ENCODE measurements around the gene SSH2. TPM values are rescaled to one million over a fixed set of nuclear protein-coding genes. Genes with fewer than 3 reads are reported as not detected.

SSH2 gene
- total RNA-seq, 1 experiment from 2014 or later: 8.5 TPM

- no peaks in the 10 kb centered on the region for H3K79me2 ChIP-seq (ENCODE audit: low read length)
- no peaks in the 10 kb centered on the region for H4K20me1 ChIP-seq (ENCODE audit: low read length)
- CTCF ChIA-PET: interaction anchor here (0.5 to 1.6 kb wide), 6 partner anchors 29 to 162 kb away, joined by 3 to 38 read pairs (median 4); no protein-coding TSS in a partner anchor
- H3F3A ChIP-seq (ENCODE audit: low read length, unreplicated experiment): no peaks in the 10 kb centered on the region
- H3K4me2 ChIP-seq (ENCODE audit: low read length): no peak overlapping the region
- TF ChIP-seq CTCF (conservative IDR thresholded peaks at IDR 0.05; ENCODE audit: low read depth, low read length) (peak; percentile 76), EZH2phosphoT487 (IDR thresholded peaks at IDR 0.05; ENCODE audit: borderline replicate concordance, low read length) (no peak), EZH2 (IDR thresholded peaks at IDR 0.05; ENCODE audit: low read length, unreplicated experiment) (no peak)
- no TSS peak for BruUV-seq (replicated peaks)
- no peaks in the 10 kb centered on the region for H3K36me3 ChIP-seq (ENCODE audit: low read depth, low read length)
- no peak overlapping the region for H3K4me3 ChIP-seq (ENCODE audit: low read length)
- H2AFZ ChIP-seq (ENCODE audit: low read length): no peak overlapping the region
- H3K9me2 ChIP-seq (replicated peaks; ENCODE audit: low read length): no peaks in the 10 kb centered on the region
- peak; percentile 56 for DNase-seq
- ATAC-seq: peak; percentile 92
- POLR2A ChIA-PET (ENCODE audit: unreplicated experiment): no interaction called here
- H3K27me3 ChIP-seq (ENCODE audit: low read length): no peaks in the 10 kb centered on the region
- H3K27ac ChIP-seq (ENCODE audit: low read length): no peak overlapping the region
- intact Hi-C loops (cut with micrococcal nuclease): loop anchor here (1.0 kb wide), 1 partner anchor 140 kb away; no protein-coding TSS in a partner anchor
- no peaks in the 10 kb centered on the region for H3K9me3 ChIP-seq (ENCODE audit: low read length)
- no peak overlapping the region for H3K9ac ChIP-seq (ENCODE audit: low read length)
- no peaks in the 10 kb centered on the region for H3K4me1 ChIP-seq (ENCODE audit: insufficient read depth, low read length)
These were observed 150.8 kb downstream of the SSH2 start for GRCh38 chr17:29778956-29779811.

- Histone ChIP-seq H3K9me3 (ENCODE audit: low read length) (no peaks in the 10 kb centered on the region), H4K20me1 (ENCODE audit: low read length) (no peaks in the 10 kb centered on the region), H3K27me3 (ENCODE audit: low read length) (no peaks in the 10 kb centered on the region), H3F3A (ENCODE audit: low read length, unreplicated experiment) (no peaks in the 10 kb centered on the region), H3K9ac (ENCODE audit: low read length) (no peak overlapping the region), H3K9me2 (replicated peaks; ENCODE audit: low read length) (no peaks in the 10 kb centered on the region), H2AFZ (ENCODE audit: low read length) (no peak overlapping the region), H3K4me2 (ENCODE audit: low read length) (no peak overlapping the region), H3K79me2 (ENCODE audit: low read length) (no peaks in the 10 kb centered on the region), H3K4me3 (ENCODE audit: low read length) (no peak overlapping the region), H3K27ac (ENCODE audit: low read length) (no peak overlapping the region), H3K4me1 (ENCODE audit: insufficient read depth, low read length) (no peaks in the 10 kb centered on the region), H3K36me3 (ENCODE audit: low read depth, low read length) (no peaks in the 10 kb centered on the region)
- ChIA-PET POLR2A (ENCODE audit: unreplicated experiment) (no interaction called here), CTCF (no interaction called here)
- DNase-seq: no peak
- TF ChIP-seq CTCF (conservative IDR thresholded peaks at IDR 0.05; ENCODE audit: low read depth, low read length) (no peak), EZH2 (IDR thresholded peaks at IDR 0.05; ENCODE audit: low read length, unreplicated experiment) (no peak), EZH2phosphoT487 (IDR thresholded peaks at IDR 0.05; ENCODE audit: borderline replicate concordance, low read length) (no peak)
- BruUV-seq (replicated peaks): no TSS peak
- ATAC-seq: no peak
- intact Hi-C loops (cut with micrococcal nuclease): no loop called here
These were observed 152.4 kb downstream of the SSH2 start for GRCh38 chr17:29777663-29778062.

GRCh38 chr17:29776026-29776425 lies 154.0 kb downstream of the SSH2 start:
- no peaks in the 10 kb centered on the region for H3K36me3 ChIP-seq (ENCODE audit: low read depth, low read length)
- no peaks in the 10 kb centered on the region for H3K79me2 ChIP-seq (ENCODE audit: low read length)
- no peak overlapping the region for H3K27ac ChIP-seq (ENCODE audit: low read length)
- H4K20me1 ChIP-seq (ENCODE audit: low read length): no peaks in the 10 kb centered on the region
- no peaks in the 10 kb centered on the region for H3F3A ChIP-seq (ENCODE audit: low read length, unreplicated experiment)
- H3K9me3 ChIP-seq (ENCODE audit: low read length): no peaks in the 10 kb centered on the region
- ChIA-PET CTCF (no interaction called here), POLR2A (ENCODE audit: unreplicated experiment) (no interaction called here)
- TF ChIP-seq EZH2 (IDR thresholded peaks at IDR 0.05; ENCODE audit: low read length, unreplicated experiment) (no peak), CTCF (conservative IDR thresholded peaks at IDR 0.05; ENCODE audit: low read depth, low read length) (no peak), EZH2phosphoT487 (IDR thresholded peaks at IDR 0.05; ENCODE audit: borderline replicate concordance, low read length) (no peak)
- H3K27me3 ChIP-seq (ENCODE audit: low read length): no peaks in the 10 kb centered on the region
- no peaks in the 10 kb centered on the region for H3K4me1 ChIP-seq (ENCODE audit: insufficient read depth, low read length)
- BruUV-seq (replicated peaks): no TSS peak
- H3K9me2 ChIP-seq (replicated peaks; ENCODE audit: low read length): no peaks in the 10 kb centered on the region
- no peak overlapping the region for H3K4me2 ChIP-seq (ENCODE audit: low read length)
- ATAC-seq (no peak), DNase-seq (no peak)
- H3K4me3 ChIP-seq (ENCODE audit: low read length): no peak overlapping the region
- no peak overlapping the region for H2AFZ ChIP-seq (ENCODE audit: low read length)
- no peak overlapping the region for H3K9ac ChIP-seq (ENCODE audit: low read length)
- intact Hi-C loops (cut with micrococcal nuclease): no loop called here

Measured in PC-3 (cell line).